GM12801 (cell line): Measurements from ENCODE around the gene GRID2.

Experiments
- CTCF ChIP-seq: IDR thresholded peaks from one replicate; pipeline ENCODE4 v1.5.1; 2011; ENCODE audit warnings: control low read depth; ENCODE audit not compliant: insufficient read length; ENCODE audit errors: extremely low read depth

Gene GRID2

DNA sequence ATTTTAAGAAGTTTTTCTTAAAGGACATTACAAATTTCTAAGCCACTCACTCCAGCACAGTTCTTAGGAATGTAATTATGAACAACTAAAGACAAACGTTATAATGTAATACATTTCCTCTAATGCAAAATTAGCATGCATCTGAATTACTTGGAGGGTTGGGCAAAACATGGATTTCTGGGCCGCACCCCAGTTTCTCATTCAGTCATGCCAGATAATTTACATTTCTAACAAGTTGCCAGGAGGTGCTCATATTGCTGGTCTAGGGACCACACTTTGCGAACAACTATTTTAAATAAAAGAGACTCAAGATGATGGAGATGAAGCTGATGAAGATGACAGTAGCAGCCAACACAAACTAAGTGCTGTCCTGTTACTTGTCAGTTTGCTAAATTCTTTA is 840.1 kb downstream of the GRID2 start:
- no peak for TF ChIP-seq CTCF

DNA sequence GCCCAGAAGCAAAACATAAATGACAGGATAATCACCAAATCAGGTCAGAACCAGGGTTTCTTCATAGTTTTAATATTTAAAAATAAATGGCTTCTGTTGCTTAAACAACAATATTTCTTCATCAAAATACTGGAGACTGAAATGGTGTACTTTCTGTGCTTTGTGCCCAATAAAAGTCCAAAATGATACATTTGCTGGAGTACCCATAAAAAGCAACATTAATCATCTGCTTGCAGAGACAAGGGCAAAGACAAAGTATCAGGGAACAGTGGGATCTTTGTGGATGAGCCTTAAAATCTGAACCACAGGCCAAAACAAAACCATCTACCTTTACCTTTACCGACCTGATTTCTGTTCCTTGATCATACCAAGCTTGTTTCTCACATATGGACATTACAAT is 840.9 kb downstream of the GRID2 start:
- no peak for TF ChIP-seq CTCF

DNA sequence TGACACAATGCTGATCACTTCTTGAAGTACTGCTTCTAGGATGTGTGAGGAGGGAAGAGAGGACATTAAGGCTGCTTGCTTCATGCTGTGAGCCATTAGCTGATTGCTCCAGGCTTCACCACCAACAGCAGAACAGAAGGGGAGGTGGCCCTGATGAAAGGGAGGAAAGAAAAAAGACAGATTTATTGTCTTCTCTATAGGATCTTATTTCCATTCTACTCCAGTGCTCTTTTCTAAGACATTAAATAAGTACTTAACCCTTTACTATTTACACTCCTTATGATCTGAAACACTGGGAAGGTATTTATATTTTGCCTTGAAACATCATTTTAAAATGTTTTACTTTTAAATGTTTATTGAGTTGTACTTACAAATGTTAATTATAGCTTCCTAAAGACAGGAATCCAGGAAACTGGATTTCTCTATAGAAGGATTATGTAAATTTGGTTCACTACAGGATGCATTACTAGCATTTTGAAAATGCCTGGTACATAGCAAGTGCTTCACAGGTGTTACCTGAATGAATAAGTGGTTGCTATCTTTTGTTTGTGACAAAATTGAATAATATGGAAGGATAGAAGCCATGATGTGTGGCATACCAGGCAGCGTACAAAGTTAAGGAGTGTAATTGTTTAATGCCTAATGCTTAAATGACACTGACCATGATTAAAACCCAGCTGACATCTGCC is 843.9 kb downstream of the GRID2 start:
- no peak for TF ChIP-seq CTCF

GRCh38 chr4:93152491-93152890 is 848.7 kb downstream of the GRID2 start:
- no peak for TF ChIP-seq CTCF

GRCh38 chr4:93157986-93158385 is 854.2 kb downstream of the GRID2 start:
- no peak for TF ChIP-seq CTCF

- TF ChIP-seq CTCF: no peak
These were observed 864.3 kb downstream of the GRID2 start for GRCh38 chr4:93168053-93168452.

DNA sequence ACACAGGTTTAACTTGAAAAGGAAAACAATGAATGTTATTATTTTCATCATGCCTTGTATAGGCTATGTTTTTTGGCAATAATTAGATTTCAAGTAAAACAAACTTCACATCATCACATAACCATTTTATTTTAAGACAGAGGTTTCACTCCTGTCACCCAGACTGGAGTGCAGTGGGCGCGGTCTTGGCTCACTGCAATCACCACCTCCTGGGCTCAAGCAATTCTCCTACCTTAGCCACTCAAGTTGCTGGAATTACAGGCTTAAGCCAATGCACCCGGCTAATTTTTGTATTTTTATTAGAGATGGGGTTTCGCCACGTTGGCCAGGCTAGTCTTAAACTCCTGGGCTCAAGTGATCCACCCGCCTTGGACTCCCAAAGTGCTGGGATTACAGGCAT is 866.2 kb downstream of the GRID2 start:
- no peak for TF ChIP-seq CTCF
